Stimulated activated CD8-positive, alpha-beta memory T cell treated with anti-CD3 and anti-CD28 coated beads, Interleukin-15, amount 100 ng/mL, for 4 hours (primary cell): Measurements from ENCODE around the gene COL5A1.

ENCODE experiments used
- DNase-seq, 2 donors: peaks; one replicate each; pipeline ENCODE4 v3.0.0-alpha.2; 2020; ENCODE audit warnings: low read depth in 2 of 2

COL5A1 gene

GRCh38 chr9:134741846-134742245 lies 100.2 kb downstream of the COL5A1 start:
- no peak for DNase-seq

GRCh38 chr9:134742822-134743535 lies 101.4 kb downstream of the COL5A1 start:
- DNase-seq = no peak

GRCh38 chr9:134743853-134744252 lies 102.2 kb downstream of the COL5A1 start:
- no peak for DNase-seq

- DNase-seq = no peak
These were observed 103.0 kb downstream of the COL5A1 start for GRCh38 chr9:134744385-134745295.

GRCh38 chr9:134747951-134748489 lies 106.4 kb downstream of the COL5A1 start:
- no peak for DNase-seq

GRCh38 chr9:134748591-134748990 lies 107.0 kb downstream of the COL5A1 start:
- no peak for DNase-seq

- no peak for DNase-seq
These were observed 109.0 kb downstream of the COL5A1 start for GRCh38 chr9:134750450-134751155.

GRCh38 chr9:134751622-134752021 lies 110.0 kb downstream of the COL5A1 start:
- DNase-seq = no peak

GRCh38 chr9:134752471-134753168 lies 111.0 kb downstream of the COL5A1 start:
- DNase-seq = no peak

- DNase-seq = no peak
These were observed 111.6 kb downstream of the COL5A1 start for GRCh38 chr9:134753191-134753590.

GRCh38 chr9:134755221-134755907 lies 113.8 kb downstream of the COL5A1 start:
- DNase-seq = no peak

- DNase-seq = no peak
These were observed 114.5 kb downstream of the COL5A1 start for GRCh38 chr9:134756098-134756497.

- no peak for DNase-seq
These were observed 115.8 kb downstream of the COL5A1 start for GRCh38 chr9:134757216-134757975.

- no peak for DNase-seq
These were observed 117.5 kb downstream of the COL5A1 start for GRCh38 chr9:134758949-134759607.

- no peak for DNase-seq
These were observed 118.3 kb downstream of the COL5A1 start for GRCh38 chr9:134759913-134760312.

GRCh38 chr9:134760750-134761420 lies 119.3 kb downstream of the COL5A1 start:
- DNase-seq = no peak

- DNase-seq = no peak
These were observed 123.1 kb downstream of the COL5A1 start for GRCh38 chr9:134764473-134765269.

- DNase-seq = no peak
These were observed 124.2 kb downstream of the COL5A1 start for GRCh38 chr9:134765785-134766184.
